Adrenal gland (tissue), 5 donors: ENCODE data around the gene PTPRH.

Experiments used
- CTCF ChIP-seq, 6 experiments: fragments of 450-650 bp in 4 of 6; fragments of 200-600 bp in 2 of 6; sonication (generic) in 1 of 6; IDR thresholded peaks; 1 replicate in 5 of 6; 2 replicates in 1 of 6; pipeline versions ENCODE4 v1.5.1 to v1.8.0; 2016 to 2021; ENCODE audit warnings: antibody characterized with exemption in 6 of 6, mild to moderate bottlenecking in 2 of 6, moderate library complexity in 1 of 6
- POLR2A ChIP-seq, 2 donors: fragments of 450-650 bp; IDR thresholded peaks; one replicate each; pipeline ENCODE4 v1.6.1; 2017; ENCODE audit warnings: antibody characterized with exemption in 2 of 2, mild to moderate bottlenecking in 2 of 2, moderate library complexity in 1 of 2
- donor health status: DM: no; HTN: no; CAD: no.

GRCh38 chr19:55146078-55146704, 63.1 kb downstream of the PTPRH start:
- TF ChIP-seq CTCF (IDR thresholded peaks at IDR 0.05) (peak in 1 of 6 experiments; percentile 8), POLR2A (IDR thresholded peaks at IDR 0.05) (no peak)
